WTC11 (cell line): ENCODE data around the gene PDSS1. TPM values are rescaled to one million over a fixed set of nuclear protein-coding genes. Genes with fewer than 3 reads are reported as not detected.

ENCODE experiments used
- ATAC-seq: fragments of 200-7000 bp; cut with Tn5 transposase; 2 replicates; pipeline ENCODE4 v1.10.0; 2021; ENCODE audit warnings: mild to moderate bottlenecking, moderate library complexity
- CTCF ChIA-PET: fragments of 300-600 bp; sonication (Branson Sonifier 250); formaldehyde crosslinking; loops from one replicate; lab custom pipeline; 2021; ENCODE audit warnings: antibody characterized with exemption; lab: Charles Lee
- POLR2A ChIA-PET: fragments of 350-600 bp; sonication (Branson Sonifier 250); formaldehyde crosslinking; loops from one replicate; lab custom pipeline; 2021; ENCODE audit warnings: antibody characterized with exemption; lab: Charles Lee
- DNase-seq: peaks from one replicate; pipeline ENCODE4 v3.0.0; 2021; ENCODE audit warnings: low spot score
- H3K27ac Mint-ChIP-seq: 2 replicates; pipeline ENCODE4 v1.8.0; 2021; ENCODE audit warnings: mixed read lengths
- H3K27me3 Mint-ChIP-seq: 2 replicates; pipeline ENCODE4 v1.8.0; 2021; ENCODE audit warnings: low read depth, mild to moderate bottlenecking, moderate library complexity, mixed read lengths
- H3K36me3 Mint-ChIP-seq: 2 replicates; pipeline ENCODE4 v1.8.0; 2021; ENCODE audit warnings: mixed read lengths
- H3K4me1 Mint-ChIP-seq: 2 replicates; pipeline ENCODE4 v1.8.0; 2022; ENCODE audit warnings: mixed read lengths
- H3K4me3 Mint-ChIP-seq: 2 replicates; pipeline ENCODE4 v1.8.0; 2021; ENCODE audit warnings: mild to moderate bottlenecking, moderate library complexity, mixed read lengths
- H3K9me3 Mint-ChIP-seq: 2 replicates; pipeline ENCODE4 v1.8.0; 2021; ENCODE audit warnings: mixed read lengths
- ATF1 ChIP-seq: sonication (generic); formaldehyde crosslinking; IDR thresholded peaks from 2 replicates; pipeline ENCODE4 v1.8.1; 2023; ENCODE audit warnings: mild to moderate bottlenecking, moderate library complexity, missing genetic modification reagents
- CBFB ChIP-seq: sonication (generic); formaldehyde crosslinking; IDR thresholded peaks from 2 replicates; pipeline ENCODE4 v1.8.1; 2022; ENCODE audit warnings: mild to moderate bottlenecking, low read depth, missing genetic modification reagents
- CTCF ChIP-seq: fragments of 200-600 bp; IDR thresholded peaks from 2 replicates; pipeline ENCODE4 v1.8.0; 2022; ENCODE audit warnings: antibody characterized with exemption
- EMX1 ChIP-seq: fragments of 250-450 bp; sonication (Bioruptor Pico); IDR thresholded peaks from 2 replicates; pipeline ENCODE4 v1.8.0; 2021; ENCODE audit warnings: mild to moderate bottlenecking
- HMGA2 ChIP-seq: fragments of 250-450 bp; sonication (Bioruptor Pico); IDR thresholded peaks from 2 replicates; pipeline ENCODE4 v1.4.0; 2021; ENCODE audit warnings: mild to moderate bottlenecking, moderate library complexity
- JAZF1 ChIP-seq: fragments of 250-450 bp; sonication (Bioruptor Pico); IDR thresholded peaks from 2 replicates; pipeline ENCODE4 v1.9.0; 2021; ENCODE audit warnings: moderate library complexity, mild to moderate bottlenecking, inconsistent platforms
- JUN ChIP-seq: sonication (generic); formaldehyde crosslinking; IDR thresholded peaks from 2 replicates; pipeline ENCODE4 v1.8.0; 2023; ENCODE audit warnings: mild to moderate bottlenecking, missing genetic modification reagents
- NR3C1 ChIP-seq: sonication (generic); formaldehyde crosslinking; conservative IDR thresholded peaks from 2 replicates; pipeline ENCODE4 v1.8.1; 2023; ENCODE audit warnings: low read depth, mild to moderate bottlenecking, missing genetic modification reagents
- SMAD3 ChIP-seq: sonication (generic); formaldehyde crosslinking; IDR thresholded peaks from 2 replicates; pipeline ENCODE4 v1.8.0; 2022; ENCODE audit warnings: missing genetic modification reagents, mild to moderate bottlenecking, borderline replicate concordance
- SMAD4 ChIP-seq: sonication (generic); formaldehyde crosslinking; IDR thresholded peaks from 2 replicates; pipeline ENCODE4 v1.8.0; 2022; ENCODE audit warnings: mild to moderate bottlenecking, missing genetic modification reagents
- SOX15 ChIP-seq: fragments of 250-450 bp; sonication (Bioruptor Pico); IDR thresholded peaks from 2 replicates; pipeline ENCODE4 v1.9.0; 2021; ENCODE audit warnings: mild to moderate bottlenecking
- ZNF232 ChIP-seq: sonication (generic); formaldehyde crosslinking; IDR thresholded peaks from 2 replicates; pipeline ENCODE4 v1.8.0; 2022; ENCODE audit warnings: mild to moderate bottlenecking, missing genetic modification reagents
- ZNF317 ChIP-seq: sonication (generic); formaldehyde crosslinking; IDR thresholded peaks from 2 replicates; pipeline ENCODE4 v1.8.1; 2023; ENCODE audit warnings: low read depth, mild to moderate bottlenecking, moderate library complexity, missing genetic modification reagents, borderline replicate concordance
- total RNA-seq: library from RNA; stranded (reverse); gene quantifications from 3 replicates; pipeline ENCODE4 v1.2.3, GENCODE V29; 2021
- TF ChIP-seq, protein P1 (sequence below): fragments of 250-450 bp; sonication (Bioruptor Pico); IDR thresholded peaks from 2 replicates; pipeline ENCODE4 v1.9.0; 2021; ENCODE audit warnings: moderate library complexity, mild to moderate bottlenecking, inconsistent platforms, borderline replicate concordance
- TF ChIP-seq, protein P2 (sequence below): sonication (generic); formaldehyde crosslinking; IDR thresholded peaks from 2 replicates; pipeline ENCODE4 v1.8.1; 2023; ENCODE audit warnings: mild to moderate bottlenecking, missing genetic modification reagents, moderate library complexity
- TF ChIP-seq, protein P3 (sequence below): sonication (generic); formaldehyde crosslinking; conservative IDR thresholded peaks from 2 replicates; pipeline ENCODE4 v1.8.1; 2023; ENCODE audit warnings: mild to moderate bottlenecking, low read depth, missing genetic modification reagents, moderate library complexity
- TF ChIP-seq, protein P4 (sequence below): sonication (generic); formaldehyde crosslinking; IDR thresholded peaks from 2 replicates; pipeline ENCODE4 v1.8.0; 2023; ENCODE audit warnings: mild to moderate bottlenecking, missing genetic modification reagents
- TF ChIP-seq, protein P5 (sequence below): sonication (generic); formaldehyde crosslinking; IDR thresholded peaks from 2 replicates; pipeline ENCODE4 v1.8.1; 2023; ENCODE audit warnings: mild to moderate bottlenecking, missing genetic modification reagents, borderline replicate concordance

Gene PDSS1
- total RNA-seq, 1 experiment from 2014 or later = 13.6 TPM

GRCh38 chr10:26728957-26729356, 31.5 kb downstream of the PDSS1 start:
- TF ChIP-seq CBFB (no peak), ATF1 (CRISPR knock-in tag) (no peak), JAZF1 (CRISPR knock-in tag) (no peak), ZNF317 (CRISPR knock-in tag) (no peak), SOX15 (CRISPR knock-in tag) (no peak), SMAD4 (CRISPR knock-in tag) (no peak), EMX1 (CRISPR knock-in tag) (no peak), ZNF232 (CRISPR knock-in tag) (no peak)
- TF ChIP-seq, protein P1, sequence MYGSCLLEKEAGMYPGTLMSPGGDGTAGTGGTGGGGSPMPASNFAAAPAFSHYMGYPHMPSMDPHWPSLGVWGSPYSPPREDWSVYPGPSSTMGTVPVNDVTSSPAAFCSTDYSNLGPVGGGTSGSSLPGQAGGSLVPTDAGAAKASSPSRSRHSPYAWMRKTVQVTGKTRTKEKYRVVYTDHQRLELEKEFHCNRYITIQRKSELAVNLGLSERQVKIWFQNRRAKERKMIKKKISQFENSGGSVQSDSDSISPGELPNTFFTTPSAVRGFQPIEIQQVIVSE = no peak
- TF ChIP-seq, protein P2, sequence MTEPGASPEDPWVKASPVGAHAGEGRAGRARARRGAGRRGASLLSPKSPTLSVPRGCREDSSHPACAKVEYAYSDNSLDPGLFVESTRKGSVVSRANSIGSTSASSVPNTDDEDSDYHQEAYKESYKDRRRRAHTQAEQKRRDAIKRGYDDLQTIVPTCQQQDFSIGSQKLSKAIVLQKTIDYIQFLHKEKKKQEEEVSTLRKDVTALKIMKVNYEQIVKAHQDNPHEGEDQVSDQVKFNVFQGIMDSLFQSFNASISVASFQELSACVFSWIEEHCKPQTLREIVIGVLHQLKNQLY (CRISPR knock-in tag) = no peak
- ATAC-seq (no peak), DNase-seq (no peak)
- ChIA-PET CTCF (interaction anchor here (1.0 kb wide), 1 partner anchor 153 kb away, joined by 11 read pairs; no protein-coding TSS in a partner anchor), POLR2A (no interaction called here)
- Mint-ChIP-seq H3K36me3 (peaks cover 47% of the 10 kb centered on the region), H3K4me1 (peaks cover 5% of the 10 kb centered on the region), H3K27me3 (no peaks in the 10 kb centered on the region), H3K9me3 (no peaks in the 10 kb centered on the region), H3K4me3 (no peak overlapping the region), H3K27ac (no peak overlapping the region)

- ChIA-PET POLR2A (no interaction called here), CTCF (no interaction called here)
- DNase-seq (no peak), ATAC-seq (no peak)
- Mint-ChIP-seq H3K4me3 (no peak overlapping the region), H3K36me3 (peaks cover 45% of the 10 kb centered on the region), H3K9me3 (no peaks in the 10 kb centered on the region), H3K27ac (no peak overlapping the region), H3K27me3 (no peaks in the 10 kb centered on the region), H3K4me1 (peaks cover 9% of the 10 kb centered on the region)
- TF ChIP-seq NR3C1 (CRISPR knock-in tag) (no peak), CTCF (no peak), JUN (CRISPR knock-in tag) (no peak), HMGA2 (no peak), SMAD3 (no peak), SMAD4 (CRISPR knock-in tag) (no peak)
- TF ChIP-seq, protein P3, sequence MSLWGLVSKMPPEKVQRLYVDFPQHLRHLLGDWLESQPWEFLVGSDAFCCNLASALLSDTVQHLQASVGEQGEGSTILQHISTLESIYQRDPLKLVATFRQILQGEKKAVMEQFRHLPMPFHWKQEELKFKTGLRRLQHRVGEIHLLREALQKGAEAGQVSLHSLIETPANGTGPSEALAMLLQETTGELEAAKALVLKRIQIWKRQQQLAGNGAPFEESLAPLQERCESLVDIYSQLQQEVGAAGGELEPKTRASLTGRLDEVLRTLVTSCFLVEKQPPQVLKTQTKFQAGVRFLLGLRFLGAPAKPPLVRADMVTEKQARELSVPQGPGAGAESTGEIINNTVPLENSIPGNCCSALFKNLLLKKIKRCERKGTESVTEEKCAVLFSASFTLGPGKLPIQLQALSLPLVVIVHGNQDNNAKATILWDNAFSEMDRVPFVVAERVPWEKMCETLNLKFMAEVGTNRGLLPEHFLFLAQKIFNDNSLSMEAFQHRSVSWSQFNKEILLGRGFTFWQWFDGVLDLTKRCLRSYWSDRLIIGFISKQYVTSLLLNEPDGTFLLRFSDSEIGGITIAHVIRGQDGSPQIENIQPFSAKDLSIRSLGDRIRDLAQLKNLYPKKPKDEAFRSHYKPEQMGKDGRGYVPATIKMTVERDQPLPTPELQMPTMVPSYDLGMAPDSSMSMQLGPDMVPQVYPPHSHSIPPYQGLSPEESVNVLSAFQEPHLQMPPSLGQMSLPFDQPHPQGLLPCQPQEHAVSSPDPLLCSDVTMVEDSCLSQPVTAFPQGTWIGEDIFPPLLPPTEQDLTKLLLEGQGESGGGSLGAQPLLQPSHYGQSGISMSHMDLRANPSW (CRISPR knock-in tag) = no peak
- TF ChIP-seq, protein P2 (CRISPR knock-in tag) = no peak
- TF ChIP-seq, protein P4, sequence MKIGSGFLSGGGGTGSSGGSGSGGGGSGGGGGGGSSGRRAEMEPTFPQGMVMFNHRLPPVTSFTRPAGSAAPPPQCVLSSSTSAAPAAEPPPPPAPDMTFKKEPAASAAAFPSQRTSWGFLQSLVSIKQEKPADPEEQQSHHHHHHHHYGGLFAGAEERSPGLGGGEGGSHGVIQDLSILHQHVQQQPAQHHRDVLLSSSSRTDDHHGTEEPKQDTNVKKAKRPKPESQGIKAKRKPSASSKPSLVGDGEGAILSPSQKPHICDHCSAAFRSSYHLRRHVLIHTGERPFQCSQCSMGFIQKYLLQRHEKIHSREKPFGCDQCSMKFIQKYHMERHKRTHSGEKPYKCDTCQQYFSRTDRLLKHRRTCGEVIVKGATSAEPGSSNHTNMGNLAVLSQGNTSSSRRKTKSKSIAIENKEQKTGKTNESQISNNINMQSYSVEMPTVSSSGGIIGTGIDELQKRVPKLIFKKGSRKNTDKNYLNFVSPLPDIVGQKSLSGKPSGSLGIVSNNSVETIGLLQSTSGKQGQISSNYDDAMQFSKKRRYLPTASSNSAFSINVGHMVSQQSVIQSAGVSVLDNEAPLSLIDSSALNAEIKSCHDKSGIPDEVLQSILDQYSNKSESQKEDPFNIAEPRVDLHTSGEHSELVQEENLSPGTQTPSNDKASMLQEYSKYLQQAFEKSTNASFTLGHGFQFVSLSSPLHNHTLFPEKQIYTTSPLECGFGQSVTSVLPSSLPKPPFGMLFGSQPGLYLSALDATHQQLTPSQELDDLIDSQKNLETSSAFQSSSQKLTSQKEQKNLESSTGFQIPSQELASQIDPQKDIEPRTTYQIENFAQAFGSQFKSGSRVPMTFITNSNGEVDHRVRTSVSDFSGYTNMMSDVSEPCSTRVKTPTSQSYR (CRISPR knock-in tag) = no peak
- TF ChIP-seq, protein P5, sequence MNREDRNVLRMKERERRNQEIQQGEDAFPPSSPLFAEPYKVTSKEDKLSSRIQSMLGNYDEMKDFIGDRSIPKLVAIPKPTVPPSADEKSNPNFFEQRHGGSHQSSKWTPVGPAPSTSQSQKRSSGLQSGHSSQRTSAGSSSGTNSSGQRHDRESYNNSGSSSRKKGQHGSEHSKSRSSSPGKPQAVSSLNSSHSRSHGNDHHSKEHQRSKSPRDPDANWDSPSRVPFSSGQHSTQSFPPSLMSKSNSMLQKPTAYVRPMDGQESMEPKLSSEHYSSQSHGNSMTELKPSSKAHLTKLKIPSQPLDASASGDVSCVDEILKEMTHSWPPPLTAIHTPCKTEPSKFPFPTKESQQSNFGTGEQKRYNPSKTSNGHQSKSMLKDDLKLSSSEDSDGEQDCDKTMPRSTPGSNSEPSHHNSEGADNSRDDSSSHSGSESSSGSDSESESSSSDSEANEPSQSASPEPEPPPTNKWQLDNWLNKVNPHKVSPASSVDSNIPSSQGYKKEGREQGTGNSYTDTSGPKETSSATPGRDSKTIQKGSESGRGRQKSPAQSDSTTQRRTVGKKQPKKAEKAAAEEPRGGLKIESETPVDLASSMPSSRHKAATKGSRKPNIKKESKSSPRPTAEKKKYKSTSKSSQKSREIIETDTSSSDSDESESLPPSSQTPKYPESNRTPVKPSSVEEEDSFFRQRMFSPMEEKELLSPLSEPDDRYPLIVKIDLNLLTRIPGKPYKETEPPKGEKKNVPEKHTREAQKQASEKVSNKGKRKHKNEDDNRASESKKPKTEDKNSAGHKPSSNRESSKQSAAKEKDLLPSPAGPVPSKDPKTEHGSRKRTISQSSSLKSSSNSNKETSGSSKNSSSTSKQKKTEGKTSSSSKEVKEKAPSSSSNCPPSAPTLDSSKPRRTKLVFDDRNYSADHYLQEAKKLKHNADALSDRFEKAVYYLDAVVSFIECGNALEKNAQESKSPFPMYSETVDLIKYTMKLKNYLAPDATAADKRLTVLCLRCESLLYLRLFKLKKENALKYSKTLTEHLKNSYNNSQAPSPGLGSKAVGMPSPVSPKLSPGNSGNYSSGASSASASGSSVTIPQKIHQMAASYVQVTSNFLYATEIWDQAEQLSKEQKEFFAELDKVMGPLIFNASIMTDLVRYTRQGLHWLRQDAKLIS (CRISPR knock-in tag) = no peak
Observed at GRCh38 chr10:26729395-26729794, 31.9 kb downstream of the PDSS1 start.
